Measurements from ENCODE around the gene KIAA0753. TPM values are rescaled to one million over a fixed set of nuclear protein-coding genes. Genes with fewer than 3 reads are reported as not detected.

KIAA0753 gene
- total RNA-seq, 1 donor from 2014 or later: 5.1 TPM

GRCh38 chr17:6651919-6652452, 11.5 kb upstream of the KIAA0753 start:
- ATAC-seq (peak; percentile 30), DNase-seq (ENCODE audit: missing footprints) (peak; percentile 71)
- intact Hi-C loops (cut with DNase I): loop anchor here (1.0 to 5.0 kb wide), 2 partner anchors 12 to 355 kb away; partner anchors contain the start of gene KIAA0753

GRCh38 chr17:6651354-6651918, 10.9 kb upstream of the KIAA0753 start, which contains the start of the genes C17orf100 and MED31:
TSS of gene C17orf100 (plus strand) at chr17:6651762. CDS start at chr17:6651914, 152 bp downstream.
TSS of gene MED31 (minus strand) at chr17:6651605. CDS start at chr17:6651528, 77 bp downstream.
- peak; percentile 100 for ATAC-seq
- intact Hi-C loops (cut with DNase I): loop anchor here (1.0 to 5.0 kb wide), 2 partner anchors 11 to 356 kb away; partner anchors contain the start of gene KIAA0753
- peak; percentile 98 for DNase-seq (ENCODE audit: missing footprints)

DNA sequence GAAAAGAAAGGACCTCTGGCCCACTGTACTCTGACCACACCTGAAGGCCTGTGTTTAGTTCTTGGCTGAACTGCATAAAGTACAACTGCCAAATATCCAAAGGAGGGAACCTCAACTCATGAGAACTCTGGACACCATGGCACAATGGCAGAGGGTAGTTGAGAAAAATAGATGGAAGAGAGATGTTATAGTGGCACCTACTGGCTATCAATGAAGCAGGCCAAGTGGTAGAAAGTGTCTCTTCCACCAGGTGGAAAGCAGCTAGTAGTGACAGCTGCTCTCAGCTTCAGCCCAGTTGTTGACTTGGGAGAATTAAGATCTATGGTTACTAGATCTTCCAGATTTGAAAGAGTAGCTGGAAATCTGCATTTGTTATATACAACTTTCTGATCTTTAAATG, 7.7 kb upstream of the KIAA0753 start:
- no peak for ATAC-seq
- intact Hi-C loops (cut with DNase I): no loop called here
- no peak for DNase-seq (ENCODE audit: missing footprints)

GRCh38 chr17:6643451-6644125, 3.1 kb upstream of the KIAA0753 start:
- DNase-seq (ENCODE audit: missing footprints) (no peak), ATAC-seq (no peak)
- intact Hi-C loops (cut with DNase I): no loop called here

DNA sequence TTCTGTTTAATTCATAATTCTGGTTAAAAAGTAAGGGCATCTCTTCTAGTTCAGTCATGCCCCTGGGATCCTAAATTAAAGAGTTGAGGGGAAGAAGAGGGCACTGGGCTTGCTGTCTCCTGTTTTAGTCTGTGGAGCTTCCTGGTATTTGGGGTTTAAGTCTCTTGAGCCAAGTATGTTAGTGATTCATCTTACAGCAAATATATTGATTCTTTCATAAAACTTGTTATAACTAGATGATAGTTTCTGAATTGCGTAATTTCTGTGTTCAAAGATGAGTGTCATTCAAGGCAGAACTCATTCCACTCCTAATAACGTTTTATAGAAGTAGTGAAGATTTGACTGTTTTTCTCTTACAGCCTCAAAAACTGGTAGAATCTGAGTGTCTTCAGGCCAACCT, 2.1 kb upstream of the KIAA0753 start:
- ATAC-seq (no peak), DNase-seq (ENCODE audit: missing footprints) (no peak)
- intact Hi-C loops (cut with DNase I): no loop called here

DNA sequence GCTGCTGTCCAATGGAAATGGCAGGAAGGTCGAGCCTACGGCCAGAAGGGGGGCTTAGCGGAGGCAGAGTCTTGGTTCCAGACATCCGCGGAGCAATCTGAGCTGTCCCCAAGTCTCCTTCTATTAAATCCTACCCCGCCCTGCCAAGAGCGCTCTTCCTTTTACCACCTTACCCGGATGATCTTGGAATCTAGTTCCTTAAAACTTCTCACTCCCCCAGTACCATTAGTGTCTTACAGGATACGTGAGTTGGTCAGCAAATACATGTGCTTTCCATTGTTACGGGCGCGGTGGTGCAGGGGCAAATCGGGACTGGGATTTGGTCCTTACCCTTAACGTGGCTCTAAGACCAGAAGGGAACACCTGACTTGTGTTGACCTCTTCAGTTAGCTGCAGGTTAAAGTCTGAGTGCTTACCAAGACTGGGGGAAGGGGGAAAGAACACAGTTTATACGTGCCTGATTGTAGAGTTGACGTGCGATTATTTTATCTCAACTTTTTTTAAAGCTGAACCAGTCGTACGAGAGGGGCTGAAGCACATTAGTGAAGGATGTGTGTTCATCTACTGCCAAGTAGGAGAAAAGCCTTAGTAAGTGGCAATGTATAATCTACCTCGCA, 844 bp upstream of the KIAA0753 start:
- intact Hi-C loops (cut with DNase I): no loop called here
- no peak for ATAC-seq
- no peak for DNase-seq (ENCODE audit: missing footprints)

DNA sequence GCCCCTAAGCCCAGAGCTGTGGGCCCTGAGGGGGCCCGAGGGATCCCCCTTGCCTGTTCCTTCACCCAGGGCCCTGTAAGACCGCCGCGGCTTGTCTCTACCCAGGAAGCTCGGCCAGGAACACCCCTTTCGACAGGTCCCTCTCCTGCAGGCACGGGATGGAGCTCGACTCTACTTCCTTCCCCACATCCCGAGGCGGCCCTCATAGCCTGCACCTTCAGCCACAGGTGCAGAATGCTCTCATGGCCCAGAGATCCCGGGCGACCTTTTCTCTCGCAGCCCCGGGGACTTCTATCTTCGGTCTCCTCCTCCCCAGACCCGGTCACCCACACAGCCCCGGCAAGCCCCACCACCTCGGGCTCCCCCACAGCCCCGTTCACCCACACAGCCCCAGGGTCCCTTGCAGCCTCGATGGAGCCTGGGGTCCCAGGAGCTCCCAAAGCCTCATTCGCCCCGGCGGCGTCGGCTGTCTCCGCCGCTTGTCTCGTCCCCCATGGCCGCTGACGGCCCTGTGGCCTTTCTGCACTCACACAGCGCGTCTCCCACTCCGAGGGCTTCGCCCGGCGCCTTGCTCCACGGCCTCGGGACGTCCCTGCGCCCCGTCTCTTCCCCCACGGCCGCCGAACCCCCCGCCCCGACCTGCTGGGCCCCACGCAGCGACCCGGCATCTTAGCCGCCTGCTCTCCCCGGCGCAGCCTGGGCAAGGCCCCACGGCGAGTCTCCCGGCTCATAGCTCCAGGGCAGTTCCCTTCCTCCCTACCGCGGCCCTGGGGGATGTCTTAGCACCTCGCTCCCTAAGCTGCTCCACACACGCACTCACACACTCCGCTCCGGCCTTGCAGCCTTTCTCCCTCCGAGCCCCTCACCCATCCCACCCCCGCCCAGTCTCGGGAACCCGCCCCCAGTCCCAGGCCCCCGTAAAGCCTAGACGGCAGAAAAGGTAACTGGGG, 650 bp downstream of the KIAA0753 start:
- DNase-seq (ENCODE audit: missing footprints): peak; percentile 72
- intact Hi-C loops (cut with DNase I): loop anchor here (1.0 to 5.0 kb wide), 2 partner anchors 11 to 168 kb away; partner anchors contain the start of genes C17orf100 and MED31
- peak; percentile 18 for ATAC-seq

- ATAC-seq: no peak
Observed at GRCh38 chr17:6639014-6639585, 1.4 kb downstream of the KIAA0753 start.

GRCh38 chr17:6638046-6638908, 2.2 kb downstream of the KIAA0753 start:
- peak; percentile 67 for DNase-seq (ENCODE audit: missing footprints)
- ATAC-seq: no peak
- intact Hi-C loops (cut with DNase I): loop anchor here (5.0 kb wide), 1 partner anchor 166 kb away; no protein-coding TSS in a partner anchor

More at GRCh38 chr17:6639014-6639585, 1.4 kb downstream of the KIAA0753 start:
- intact Hi-C loops (cut with DNase I): loop anchor here (5.0 kb wide), 1 partner anchor 167 kb away; no protein-coding TSS in a partner anchor
- peak; percentile 62 for DNase-seq (ENCODE audit: missing footprints)

GRCh38 chr17:6637458-6637840, 3.1 kb downstream of the KIAA0753 start:
- intact Hi-C loops (cut with DNase I): loop anchor here (5.0 kb wide), 1 partner anchor 165 kb away; no protein-coding TSS in a partner anchor
- no peak for DNase-seq (ENCODE audit: missing footprints)
- ATAC-seq: no peak

GRCh38 chr17:6636616-6637457, 3.7 kb downstream of the KIAA0753 start:
- DNase-seq (ENCODE audit: missing footprints) (no peak), ATAC-seq (no peak)
- intact Hi-C loops (cut with DNase I): loop anchor here (5.0 kb wide), 1 partner anchor 165 kb away; no protein-coding TSS in a partner anchor

DNA sequence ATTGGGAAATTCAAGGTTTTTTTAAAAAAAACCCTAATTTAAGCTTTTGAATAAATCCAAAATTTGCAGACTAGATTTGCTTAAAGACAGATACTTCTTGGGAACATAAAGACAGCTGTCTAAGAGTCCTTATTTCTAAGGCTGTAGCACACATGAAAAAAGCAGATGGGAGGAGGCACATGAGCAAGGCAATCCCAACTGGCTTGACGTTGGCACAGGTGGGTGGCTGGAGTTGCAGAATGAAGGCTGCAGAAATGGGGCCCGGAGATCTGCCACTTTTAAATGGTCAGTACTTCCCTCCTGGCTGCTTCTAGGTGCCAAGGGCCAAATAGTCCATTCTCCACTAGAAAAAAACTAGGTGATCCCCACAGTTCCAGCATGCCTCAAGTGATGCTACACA, 4.4 kb downstream of the KIAA0753 start:
- intact Hi-C loops (cut with DNase I): loop anchor here (5.0 kb wide), 1 partner anchor 164 kb away; no protein-coding TSS in a partner anchor
- ATAC-seq (no peak), DNase-seq (ENCODE audit: missing footprints) (no peak)

GRCh38 chr17:6633263-6633662, 7.2 kb downstream of the KIAA0753 start:
- ATAC-seq (no peak), DNase-seq (ENCODE audit: missing footprints) (no peak)
- intact Hi-C loops (cut with DNase I): no loop called here

DNA sequence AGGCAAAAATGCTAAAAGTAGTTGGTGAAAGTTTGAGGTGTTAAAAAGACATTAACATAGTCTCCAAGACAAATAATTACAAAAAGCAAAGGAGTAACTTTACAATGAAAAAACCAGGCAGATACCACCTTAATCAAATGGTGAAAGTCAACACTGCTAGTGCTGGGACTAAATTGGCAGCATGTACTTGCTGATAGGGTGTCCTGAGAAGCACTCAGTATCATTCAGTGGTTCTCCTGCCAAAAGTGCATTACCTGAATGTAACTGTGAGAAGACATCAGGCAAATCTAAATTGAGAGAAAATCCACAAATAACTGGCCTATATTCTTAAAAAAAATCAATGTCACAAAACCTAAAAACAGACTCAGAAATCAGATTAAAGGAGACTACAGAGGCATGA, 8.0 kb downstream of the KIAA0753 start:
- ATAC-seq: peak; percentile 42
- intact Hi-C loops (cut with DNase I): no loop called here
- no peak for DNase-seq (ENCODE audit: missing footprints)

DNA sequence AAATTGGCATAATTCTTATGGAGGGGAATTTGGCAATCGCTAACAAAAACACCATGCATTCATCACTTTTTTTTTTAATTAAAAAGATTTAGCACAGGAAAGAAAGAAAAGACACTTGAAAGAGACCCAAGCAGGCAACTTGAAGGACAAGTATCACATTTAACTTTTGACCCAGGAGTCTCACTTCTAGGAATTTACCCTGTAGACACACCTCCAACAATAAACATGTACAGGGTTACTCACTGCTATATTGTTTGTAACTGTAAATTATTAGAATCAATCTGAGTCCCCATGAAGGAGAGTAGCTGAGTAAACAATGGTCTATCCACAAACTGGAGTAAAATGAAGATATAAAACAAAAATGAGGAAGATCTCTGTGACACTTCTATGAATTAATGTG, 10.1 kb downstream of the KIAA0753 start:
- ATAC-seq (no peak), DNase-seq (ENCODE audit: missing footprints) (no peak)
- intact Hi-C loops (cut with DNase I): no loop called here

DNA sequence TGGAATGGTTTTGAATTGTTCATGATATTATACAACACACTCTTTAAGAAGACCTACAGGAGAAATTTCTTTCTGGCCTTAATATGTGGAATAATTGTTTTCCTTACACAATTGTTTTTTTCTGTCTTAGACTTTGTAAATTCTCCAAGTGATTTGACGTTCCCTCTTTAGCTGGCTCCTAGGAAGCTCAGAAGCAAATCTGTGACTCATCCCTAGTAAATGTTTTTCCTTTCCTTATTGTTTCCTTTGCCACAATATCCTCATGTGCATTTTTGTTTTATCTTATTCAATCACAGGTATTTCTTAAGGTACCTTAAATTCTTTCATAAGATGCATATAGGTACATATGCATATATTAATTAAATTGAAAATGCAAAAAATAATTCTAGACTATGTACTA, 13.5 kb downstream of the KIAA0753 start:
- DNase-seq (ENCODE audit: missing footprints) (no peak), ATAC-seq (no peak)
- intact Hi-C loops (cut with DNase I): no loop called here

Measured in Right ventricle myocardium inferior (tissue), 1 donor.